ENCODE data around the gene DCK. TPM values are rescaled to one million over a fixed set of nuclear protein-coding genes. Genes with fewer than 3 reads are reported as not detected.
A peak's percentile ranks its signal among the peaks of the same experiment; 100 is the strongest.

Gene DCK
- total and polyA plus RNA-seq, 9 of the 15 experiments (the other 6 are each of a cell fraction or from before 2014, with no cell fraction given) = 11.3 to 25.8 (median 19.6) TPM

GRCh38 chr4:70993181-70994068, at the start of gene DCK (continued):
- TF ChIP-seq ZNF592 (IDR thresholded peaks at IDR 0.05) = no peak
- no peak for TF ChIP-seq ETS2 (tag; IDR thresholded peaks at IDR 0.05; ENCODE audit: borderline replicate concordance, poor library complexity, severe bottlenecking)
- TF ChIP-seq ELF2 (CRISPR knock-in tag; IDR thresholded peaks at IDR 0.05) = peak; percentile 76; the same call in 1 of the 2 replicates
- no peak for TF ChIP-seq ATF1 (CRISPR knock-in tag; IDR thresholded peaks at IDR 0.05)
- TF ChIP-seq ATF1 (tag; IDR thresholded peaks at IDR 0.05) = peak; percentile 64
- TF ChIP-seq ZNF586 (CRISPR knock-in tag; conservative IDR thresholded peaks at IDR 0.05) = no peak
- peak; percentile 46 for TF ChIP-seq RBM25 (IDR thresholded peaks at IDR 0.05; ENCODE audit: low read depth, low read length, severe bottlenecking)
- no peak for TF ChIP-seq U2AF1 (optimal IDR thresholded peaks at IDR 0.05; ENCODE audit: low read depth, low read length)
- no peak for TF ChIP-seq ZBTB8A (IDR thresholded peaks at IDR 0.05; ENCODE audit: partially characterized antibody)
- TF ChIP-seq NBN (IDR thresholded peaks at IDR 0.05; ENCODE audit: low read depth) = no peak
- TF ChIP-seq PTBP1 (IDR thresholded peaks at IDR 0.05; ENCODE audit: low read depth, low read length) = no peak
- TF ChIP-seq TCF3 (CRISPR knock-in tag; IDR thresholded peaks at IDR 0.05) = no peak
- TF ChIP-seq, protein P1, sequence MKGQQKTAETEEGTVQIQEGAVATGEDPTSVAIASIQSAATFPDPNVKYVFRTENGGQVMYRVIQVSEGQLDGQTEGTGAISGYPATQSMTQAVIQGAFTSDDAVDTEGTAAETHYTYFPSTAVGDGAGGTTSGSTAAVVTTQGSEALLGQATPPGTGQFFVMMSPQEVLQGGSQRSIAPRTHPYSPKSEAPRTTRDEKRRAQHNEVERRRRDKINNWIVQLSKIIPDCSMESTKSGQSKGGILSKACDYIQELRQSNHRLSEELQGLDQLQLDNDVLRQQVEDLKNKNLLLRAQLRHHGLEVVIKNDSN (CRISPR knock-in tag; IDR thresholded peaks at IDR 0.05) = peak; percentile 98
- TF ChIP-seq SRSF1 (IDR thresholded peaks at IDR 0.05; ENCODE audit: low read depth, low read length) = no peak
- no peak for TF ChIP-seq HMG20A (CRISPR knock-in tag; conservative IDR thresholded peaks at IDR 0.05)
- TF ChIP-seq KLF10 (CRISPR knock-in tag; IDR thresholded peaks at IDR 0.05) = no peak
- no peak for TF ChIP-seq SNAPC5 (CRISPR knock-in tag; IDR thresholded peaks at IDR 0.05)
- TF ChIP-seq, protein P2, sequence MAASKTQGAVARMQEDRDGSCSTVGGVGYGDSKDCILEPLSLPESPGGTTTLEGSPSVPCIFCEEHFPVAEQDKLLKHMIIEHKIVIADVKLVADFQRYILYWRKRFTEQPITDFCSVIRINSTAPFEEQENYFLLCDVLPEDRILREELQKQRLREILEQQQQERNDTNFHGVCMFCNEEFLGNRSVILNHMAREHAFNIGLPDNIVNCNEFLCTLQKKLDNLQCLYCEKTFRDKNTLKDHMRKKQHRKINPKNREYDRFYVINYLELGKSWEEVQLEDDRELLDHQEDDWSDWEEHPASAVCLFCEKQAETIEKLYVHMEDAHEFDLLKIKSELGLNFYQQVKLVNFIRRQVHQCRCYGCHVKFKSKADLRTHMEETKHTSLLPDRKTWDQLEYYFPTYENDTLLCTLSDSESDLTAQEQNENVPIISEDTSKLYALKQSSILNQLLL (CRISPR knock-in tag; IDR thresholded peaks at IDR 0.05; ENCODE audit: borderline replicate concordance) = no peak
- no peak for TF ChIP-seq STAT5A (IDR thresholded peaks at IDR 0.05; ENCODE audit: borderline replicate concordance, low read length)
